HL-60 (cell line): ENCODE results near the gene GABBR2.

Source experiments
- DNase-seq, 2 experiments: peaks; one replicate each; pipeline ENCODE4 v3.0.0-alpha.2; 2010 to 2020; ENCODE audit warnings: low read depth in 1 of 2, low spot score in 1 of 2
- H3K27ac ChIP-seq: fragments of 250-450 bp; sonication (Bioruptor Pico); replicated peaks from 2 replicates; pipeline ENCODE4 v1.5.1; 2020; ENCODE audit warnings: mild to moderate bottlenecking, moderate library complexity
- H3K27me3 ChIP-seq: fragments of 250-450 bp; sonication (Bioruptor Pico); 2 replicates; pipeline ENCODE4 v1.5.1; 2021; ENCODE audit warnings: mild to moderate bottlenecking, moderate library complexity; ENCODE audit not compliant: insufficient read depth, poor library complexity, severe bottlenecking
- H3K4me3 ChIP-seq: replicated peaks from 2 replicates; pipeline ENCODE4 v1.5.1; 2011; ENCODE audit warnings: mild to moderate bottlenecking, control low read depth, low read length; ENCODE audit not compliant: insufficient read depth
- GABPA ChIP-seq: IDR thresholded peaks from 2 replicates; pipeline ENCODE4 v1.6.1; 2012; ENCODE audit warnings: low read depth
- POLR2AphosphoS5 ChIP-seq: IDR thresholded peaks from 2 replicates; pipeline ENCODE4 v1.6.1; 2012; ENCODE audit warnings: low read depth
- SPI1 ChIP-seq: IDR thresholded peaks from 2 replicates; pipeline ENCODE4 v1.6.1; 2012; ENCODE audit warnings: low read depth, mild to moderate bottlenecking, borderline replicate concordance
- TF ChIP-seq, protein P1 (sequence below): IDR thresholded peaks from 2 replicates; pipeline ENCODE4 v1.6.1; 2012; ENCODE audit warnings: low read depth; ENCODE audit not compliant: insufficient replicate concordance
- TF ChIP-seq, protein P2 (sequence below): IDR thresholded peaks from one replicate; pipeline ENCODE4 v1.5.1; 2011; ENCODE audit warnings: low read length, control low read depth, inconsistent platforms; ENCODE audit not compliant: insufficient read depth

Gene GABBR2

DNA sequence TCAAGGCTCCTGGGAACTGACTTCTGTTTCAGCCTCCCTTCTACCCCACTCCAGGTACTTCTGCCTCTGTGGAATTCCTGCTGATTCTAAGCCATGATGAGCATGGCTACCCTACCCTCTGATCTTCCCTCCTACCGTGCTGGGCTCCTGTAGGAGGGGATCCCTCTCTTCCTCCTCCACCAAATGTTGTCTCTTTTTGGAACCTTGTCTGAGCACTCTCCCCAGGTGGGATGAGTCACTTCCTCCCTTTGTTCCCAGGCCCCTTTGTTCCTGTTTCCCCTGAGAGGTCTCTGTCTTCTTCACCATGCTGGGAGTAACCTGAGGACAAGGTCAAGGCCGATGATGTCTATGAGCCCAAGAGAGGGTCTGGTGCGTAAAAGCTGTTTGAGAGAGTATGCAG, 213.2 kb downstream of the GABBR2 start:
- H3K27me3 ChIP-seq: peaks cover 5% of the 10 kb centered on the region
- DNase-seq: no peak

DNA sequence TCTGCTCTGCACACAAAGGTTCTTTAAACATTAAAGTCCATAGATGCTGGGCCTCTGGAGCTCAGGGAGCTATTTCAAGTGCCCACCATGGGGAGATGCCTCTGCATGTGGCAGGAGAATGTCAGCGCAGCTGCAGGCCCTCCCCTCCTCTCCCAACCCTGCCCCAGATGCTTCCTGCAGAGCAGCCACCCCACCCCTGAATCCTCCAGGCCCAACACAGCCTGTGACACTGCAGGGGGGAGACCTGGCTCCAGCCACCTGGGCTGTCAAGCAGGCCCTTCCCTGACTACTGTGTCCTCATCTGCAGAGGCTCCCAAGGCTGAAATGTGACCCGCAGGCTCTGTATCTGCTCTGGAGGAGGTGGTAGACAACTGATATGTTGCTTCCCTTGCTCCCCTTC, 213.9 kb downstream of the GABBR2 start:
- no peak overlapping the region for H3K27ac ChIP-seq
- no peak overlapping the region for H3K4me3 ChIP-seq
- TF ChIP-seq, protein P1, sequence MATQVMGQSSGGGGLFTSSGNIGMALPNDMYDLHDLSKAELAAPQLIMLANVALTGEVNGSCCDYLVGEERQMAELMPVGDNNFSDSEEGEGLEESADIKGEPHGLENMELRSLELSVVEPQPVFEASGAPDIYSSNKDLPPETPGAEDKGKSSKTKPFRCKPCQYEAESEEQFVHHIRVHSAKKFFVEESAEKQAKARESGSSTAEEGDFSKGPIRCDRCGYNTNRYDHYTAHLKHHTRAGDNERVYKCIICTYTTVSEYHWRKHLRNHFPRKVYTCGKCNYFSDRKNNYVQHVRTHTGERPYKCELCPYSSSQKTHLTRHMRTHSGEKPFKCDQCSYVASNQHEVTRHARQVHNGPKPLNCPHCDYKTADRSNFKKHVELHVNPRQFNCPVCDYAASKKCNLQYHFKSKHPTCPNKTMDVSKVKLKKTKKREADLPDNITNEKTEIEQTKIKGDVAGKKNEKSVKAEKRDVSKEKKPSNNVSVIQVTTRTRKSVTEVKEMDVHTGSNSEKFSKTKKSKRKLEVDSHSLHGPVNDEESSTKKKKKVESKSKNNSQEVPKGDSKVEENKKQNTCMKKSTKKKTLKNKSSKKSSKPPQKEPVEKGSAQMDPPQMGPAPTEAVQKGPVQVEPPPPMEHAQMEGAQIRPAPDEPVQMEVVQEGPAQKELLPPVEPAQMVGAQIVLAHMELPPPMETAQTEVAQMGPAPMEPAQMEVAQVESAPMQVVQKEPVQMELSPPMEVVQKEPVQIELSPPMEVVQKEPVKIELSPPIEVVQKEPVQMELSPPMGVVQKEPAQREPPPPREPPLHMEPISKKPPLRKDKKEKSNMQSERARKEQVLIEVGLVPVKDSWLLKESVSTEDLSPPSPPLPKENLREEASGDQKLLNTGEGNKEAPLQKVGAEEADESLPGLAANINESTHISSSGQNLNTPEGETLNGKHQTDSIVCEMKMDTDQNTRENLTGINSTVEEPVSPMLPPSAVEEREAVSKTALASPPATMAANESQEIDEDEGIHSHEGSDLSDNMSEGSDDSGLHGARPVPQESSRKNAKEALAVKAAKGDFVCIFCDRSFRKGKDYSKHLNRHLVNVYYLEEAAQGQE: no peak
- TF ChIP-seq, protein P2, sequence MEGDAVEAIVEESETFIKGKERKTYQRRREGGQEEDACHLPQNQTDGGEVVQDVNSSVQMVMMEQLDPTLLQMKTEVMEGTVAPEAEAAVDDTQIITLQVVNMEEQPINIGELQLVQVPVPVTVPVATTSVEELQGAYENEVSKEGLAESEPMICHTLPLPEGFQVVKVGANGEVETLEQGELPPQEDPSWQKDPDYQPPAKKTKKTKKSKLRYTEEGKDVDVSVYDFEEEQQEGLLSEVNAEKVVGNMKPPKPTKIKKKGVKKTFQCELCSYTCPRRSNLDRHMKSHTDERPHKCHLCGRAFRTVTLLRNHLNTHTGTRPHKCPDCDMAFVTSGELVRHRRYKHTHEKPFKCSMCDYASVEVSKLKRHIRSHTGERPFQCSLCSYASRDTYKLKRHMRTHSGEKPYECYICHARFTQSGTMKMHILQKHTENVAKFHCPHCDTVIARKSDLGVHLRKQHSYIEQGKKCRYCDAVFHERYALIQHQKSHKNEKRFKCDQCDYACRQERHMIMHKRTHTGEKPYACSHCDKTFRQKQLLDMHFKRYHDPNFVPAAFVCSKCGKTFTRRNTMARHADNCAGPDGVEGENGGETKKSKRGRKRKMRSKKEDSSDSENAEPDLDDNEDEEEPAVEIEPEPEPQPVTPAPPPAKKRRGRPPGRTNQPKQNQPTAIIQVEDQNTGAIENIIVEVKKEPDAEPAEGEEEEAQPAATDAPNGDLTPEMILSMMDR: no peak
- TF ChIP-seq SPI1: no peak
- TF ChIP-seq GABPA: no peak
- TF ChIP-seq POLR2AphosphoS5: no peak
- peaks cover 5% of the 10 kb centered on the region for H3K27me3 ChIP-seq
- DNase-seq: no peak

More for the DNA sequence above, 213.2 kb downstream of the GABBR2 start:
- TF ChIP-seq, protein P2: no peak
- no peak for TF ChIP-seq POLR2AphosphoS5
- TF ChIP-seq, protein P1: no peak
- no peak for TF ChIP-seq GABPA
- TF ChIP-seq SPI1: no peak
- Histone ChIP-seq H3K4me3 (no peak overlapping the region), H3K27ac (no peak overlapping the region)

DNA sequence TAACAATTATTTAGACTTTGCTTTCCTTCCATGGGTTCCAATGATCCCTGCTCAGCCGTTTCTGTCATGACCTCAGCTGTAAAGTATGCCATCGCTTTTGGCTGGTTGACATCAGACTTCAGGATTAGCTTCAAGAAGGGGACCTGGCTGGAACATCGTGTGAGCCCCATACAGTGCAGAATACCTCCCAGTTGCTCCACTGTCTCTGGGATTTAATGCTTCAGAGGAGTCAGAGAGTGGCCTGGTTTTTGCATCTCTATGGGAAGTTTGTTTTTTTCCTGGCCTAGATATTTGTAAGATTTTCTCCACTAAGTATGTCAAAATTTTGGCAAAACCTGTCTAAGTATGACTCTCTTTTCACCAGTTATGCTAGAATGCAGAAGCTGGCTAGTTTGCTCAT, 216.9 kb downstream of the GABBR2 start:
- H3K27me3 ChIP-seq: peaks cover 5% of the 10 kb centered on the region
- no peak overlapping the region for H3K4me3 ChIP-seq
- H3K27ac ChIP-seq: no peak overlapping the region
- DNase-seq: no peak
- TF ChIP-seq POLR2AphosphoS5 (no peak), SPI1 (no peak), GABPA (no peak)
- TF ChIP-seq, protein P2: no peak
- TF ChIP-seq, protein P1: no peak
